Neural crest cell (in vitro differentiated cells): ENCODE data around the gene ZNF416. TPM values are rescaled to one million over a fixed set of nuclear protein-coding genes. Genes with fewer than 3 reads are reported as not detected.

Experiments used
- DNase-seq: peaks from one replicate; pipeline ENCODE4 v3.0.0; 2021; ENCODE audit warnings: low read depth, mixed read lengths, low spot score
- H3K27ac Mint-ChIP-seq: one replicate; pipeline ENCODE4 v1.8.0; 2021; ENCODE audit warnings: mild to moderate bottlenecking, mixed read lengths; ENCODE audit not compliant: unreplicated experiment
- H3K27me3 Mint-ChIP-seq: 2 replicates; pipeline ENCODE4 v1.8.0; 2021; ENCODE audit warnings: low read depth, mild to moderate bottlenecking, mixed read lengths
- H3K36me3 Mint-ChIP-seq: 2 replicates; pipeline ENCODE4 v1.8.0; 2021; ENCODE audit warnings: low read depth, mild to moderate bottlenecking, mixed read lengths
- H3K4me1 Mint-ChIP-seq: 2 replicates; pipeline ENCODE4 v1.8.0; 2021; ENCODE audit warnings: mixed read lengths
- H3K4me3 Mint-ChIP-seq: one replicate; pipeline ENCODE4 v1.8.0; 2021; ENCODE audit warnings: mild to moderate bottlenecking, mixed read lengths
- H3K9me3 Mint-ChIP-seq: 2 replicates; pipeline ENCODE4 v1.8.0; 2021; ENCODE audit warnings: mixed read lengths
- total RNA-seq: library from RNA; stranded (reverse); gene quantifications from 2 replicates; pipeline ENCODE4 v1.2.1, GENCODE V29; 2021
- TF ChIP-seq, protein P1 (sequence below): fragments of 200-600 bp; sonication (generic); conservative IDR thresholded peaks from 2 replicates; pipeline ENCODE4 v1.5.0; 2021; ENCODE audit warnings: antibody characterized with exemption, mild to moderate bottlenecking

Gene ZNF416
- total RNA-seq, 1 donor from 2014 or later, result 10.1 TPM

DNA sequence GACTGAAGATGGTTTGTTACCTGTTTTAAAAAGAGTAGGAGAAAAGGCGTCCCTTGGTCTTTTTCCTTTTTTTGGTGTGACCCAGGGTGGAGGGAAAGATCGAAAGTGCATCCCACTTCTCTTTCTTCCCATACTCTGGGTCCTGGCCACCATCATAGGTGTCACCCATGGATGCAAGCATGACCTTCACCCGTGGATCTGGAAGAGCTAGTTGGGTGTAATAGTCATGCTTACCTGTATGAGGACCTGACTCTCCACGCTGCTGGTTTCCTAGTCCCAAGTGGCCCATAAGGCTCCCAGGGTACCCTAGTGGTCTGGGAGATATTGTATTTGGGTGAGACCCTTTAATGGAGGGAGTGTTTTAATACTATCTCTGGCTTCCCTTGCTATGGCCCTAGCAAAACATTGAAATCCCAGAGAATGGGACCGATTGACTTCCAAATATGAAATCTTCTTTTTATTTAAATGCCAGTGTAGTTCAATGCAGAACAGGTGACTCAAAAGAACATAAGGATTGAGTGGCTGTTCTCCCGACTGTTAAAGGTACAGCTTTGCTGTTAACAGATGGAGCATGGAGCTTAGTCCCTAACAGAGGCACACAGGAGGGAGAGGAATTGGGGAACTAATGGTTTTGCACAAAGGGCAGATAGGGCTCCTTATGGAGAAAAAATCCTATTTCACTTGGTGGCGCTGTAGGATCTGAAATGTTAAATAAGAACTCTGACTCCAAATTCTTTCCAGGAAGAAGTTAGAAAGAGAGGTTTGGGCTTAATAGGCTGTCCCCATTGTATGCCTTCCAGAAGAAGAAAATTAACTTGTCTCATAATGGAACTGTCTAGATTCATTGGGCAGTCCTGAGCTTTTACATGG lies 12.1 kb downstream of the ZNF416 start:
- Mint-ChIP-seq H3K4me3 (no peak overlapping the region), H3K27ac (no peak overlapping the region), H3K4me1 (no peaks in the 10 kb centered on the region), H3K27me3 (peaks cover 3% of the 10 kb centered on the region), H3K9me3 (peaks cover 49% of the 10 kb centered on the region), H3K36me3 (peaks cover 52% of the 10 kb centered on the region)
- TF ChIP-seq, protein P1, sequence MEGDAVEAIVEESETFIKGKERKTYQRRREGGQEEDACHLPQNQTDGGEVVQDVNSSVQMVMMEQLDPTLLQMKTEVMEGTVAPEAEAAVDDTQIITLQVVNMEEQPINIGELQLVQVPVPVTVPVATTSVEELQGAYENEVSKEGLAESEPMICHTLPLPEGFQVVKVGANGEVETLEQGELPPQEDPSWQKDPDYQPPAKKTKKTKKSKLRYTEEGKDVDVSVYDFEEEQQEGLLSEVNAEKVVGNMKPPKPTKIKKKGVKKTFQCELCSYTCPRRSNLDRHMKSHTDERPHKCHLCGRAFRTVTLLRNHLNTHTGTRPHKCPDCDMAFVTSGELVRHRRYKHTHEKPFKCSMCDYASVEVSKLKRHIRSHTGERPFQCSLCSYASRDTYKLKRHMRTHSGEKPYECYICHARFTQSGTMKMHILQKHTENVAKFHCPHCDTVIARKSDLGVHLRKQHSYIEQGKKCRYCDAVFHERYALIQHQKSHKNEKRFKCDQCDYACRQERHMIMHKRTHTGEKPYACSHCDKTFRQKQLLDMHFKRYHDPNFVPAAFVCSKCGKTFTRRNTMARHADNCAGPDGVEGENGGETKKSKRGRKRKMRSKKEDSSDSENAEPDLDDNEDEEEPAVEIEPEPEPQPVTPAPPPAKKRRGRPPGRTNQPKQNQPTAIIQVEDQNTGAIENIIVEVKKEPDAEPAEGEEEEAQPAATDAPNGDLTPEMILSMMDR, result no peak
- no peak for DNase-seq

GRCh38 chr19:57563547-57563946 lies 15.2 kb downstream of the ZNF416 start:
- Mint-ChIP-seq H3K9me3 (peaks cover 45% of the 10 kb centered on the region), H3K4me1 (peaks cover 12% of the 10 kb centered on the region), H3K27me3 (peaks cover 6% of the 10 kb centered on the region), H3K27ac (no peak overlapping the region), H3K4me3 (peak overlapping the region; percentile 14), H3K36me3 (peaks cover 38% of the 10 kb centered on the region)
- TF ChIP-seq, protein P1, result no peak
- no peak for DNase-seq

DNA sequence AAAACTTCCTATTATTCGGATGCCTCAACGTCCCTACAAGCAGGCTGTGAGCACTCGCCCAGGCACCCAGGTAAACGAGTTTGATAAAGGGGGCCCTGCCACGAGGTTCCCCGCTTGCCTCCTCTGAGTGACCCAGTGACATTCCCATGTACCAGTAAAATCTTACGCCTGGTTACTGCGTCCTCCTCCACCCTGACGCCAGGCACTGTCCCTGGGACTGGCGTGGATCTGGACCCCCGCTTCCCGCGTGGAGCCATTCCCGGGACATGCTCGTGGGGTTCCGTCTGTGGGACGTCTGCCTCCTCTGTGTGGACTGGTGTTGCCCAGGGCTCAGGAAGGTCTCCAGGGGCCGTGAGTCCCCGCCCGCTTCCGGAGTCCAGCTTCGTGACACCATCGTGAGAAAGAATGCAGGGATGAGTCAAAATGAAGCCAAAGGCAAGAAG lies 18.6 kb downstream of the ZNF416 start:
- Mint-ChIP-seq H3K27ac (no peak overlapping the region), H3K9me3 (peaks cover 23% of the 10 kb centered on the region), H3K4me1 (peaks cover 23% of the 10 kb centered on the region), H3K4me3 (peak overlapping the region; percentile 97), H3K27me3 (peaks cover 6% of the 10 kb centered on the region), H3K36me3 (peaks cover 40% of the 10 kb centered on the region)
- DNase-seq, result no peak
- TF ChIP-seq, protein P1, result no peak

DNA sequence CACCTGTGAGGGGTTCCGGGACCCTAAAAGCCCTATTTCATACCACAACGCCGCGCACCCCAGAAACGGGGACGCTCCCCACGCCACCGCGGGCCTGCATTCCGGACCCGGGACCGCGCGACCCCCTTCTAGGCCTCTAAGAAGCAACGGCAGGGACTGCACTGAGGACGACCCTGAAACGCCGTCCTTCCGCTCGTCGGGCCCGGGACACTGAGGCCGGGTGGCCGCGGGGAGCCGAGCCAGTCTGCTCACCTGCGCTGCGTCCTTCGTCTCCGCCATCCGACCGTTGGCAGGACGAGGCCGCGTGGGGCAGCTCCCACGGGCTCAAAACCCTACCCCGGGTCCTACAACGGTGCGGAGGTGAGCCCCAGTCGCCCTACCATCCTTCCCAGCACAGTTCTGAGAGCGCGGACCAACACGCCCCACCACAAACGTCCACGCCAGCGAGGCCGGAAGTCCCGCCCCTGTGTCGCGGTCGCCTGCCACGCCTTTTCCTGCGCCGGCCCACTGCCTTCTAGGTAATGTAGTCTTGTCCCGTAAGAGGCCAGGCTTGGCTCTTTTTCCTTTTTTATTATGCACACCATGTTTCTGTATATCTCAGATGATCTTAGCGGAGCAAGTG lies 19.2 kb downstream of the ZNF416 start, which contains the start of gene ZNF550:
ZNF550 (minus strand) TSS at position 460 of the 622 bp plus-strand sequence; CDS start at position 279, 181 bp downstream.
- peak; percentile 79 for DNase-seq
- TF ChIP-seq, protein P1, result no peak
- peaks cover 25% of the 10 kb centered on the region for H3K9me3 Mint-ChIP-seq
- H3K4me3 Mint-ChIP-seq, result peak within 1 kb of the TSS; percentile 97
- peaks cover 6% of the 10 kb centered on the region for H3K27me3 Mint-ChIP-seq
- peaks cover 46% of the 10 kb centered on the region for H3K36me3 Mint-ChIP-seq
- H3K27ac Mint-ChIP-seq, result peak within 1 kb of the TSS; percentile 91
- peaks cover 23% of the 10 kb centered on the region for H3K4me1 Mint-ChIP-seq

GRCh38 chr19:57559008-57559403 lies 19.7 kb downstream of the ZNF416 start:
- Mint-ChIP-seq H3K9me3 (peaks cover 25% of the 10 kb centered on the region), H3K36me3 (peaks cover 51% of the 10 kb centered on the region), H3K4me3 (peak overlapping the region; percentile 97), H3K4me1 (peaks cover 23% of the 10 kb centered on the region), H3K27ac (peak overlapping the region; percentile 91), H3K27me3 (peaks cover 6% of the 10 kb centered on the region)
- TF ChIP-seq, protein P1, result no peak
- DNase-seq, result no peak
